HCT116 (cell line): ENCODE data around the gene FAM53B.

Experiments used
- ATF3 ChIP-seq: IDR thresholded peaks from 2 replicates; pipeline ENCODE4 v1.6.1; 2012
- CTCF ChIP-seq, 3 experiments: fragments of 200-600 bp in 1 of 3; sonication (generic) in 1 of 3; IDR thresholded peaks in 2 of 3; conservative IDR thresholded peaks in 1 of 3; 2 replicates each; pipeline ENCODE4 v1.5.1; 2012 to 2017; ENCODE audit warnings: low read depth in 2 of 3, low read length in 2 of 3, antibody characterized with exemption in 1 of 3, borderline replicate concordance in 1 of 3, control low read depth in 1 of 3, mild to moderate bottlenecking in 1 of 3, mixed read lengths in 1 of 3, mixed run types in 1 of 3, moderate library complexity in 1 of 3; ENCODE audit not compliant: insufficient read depth in 1 of 3
- EZH2 ChIP-seq: fragments of 200-600 bp; sonication (generic); IDR thresholded peaks from 2 replicates; pipeline ENCODE4 v1.6.1; 2017; ENCODE audit warnings: antibody characterized with exemption, mixed run types
- REST ChIP-seq: IDR thresholded peaks from 2 replicates; pipeline ENCODE4 v1.6.1; 2012; ENCODE audit warnings: low read depth
- SIN3A ChIP-seq: IDR thresholded peaks from 2 replicates; pipeline ENCODE4 v1.6.1; 2012; ENCODE audit warnings: low read depth
- ZNF274 ChIP-seq: fragments of 200-500 bp; sonication (Bioruptor generic); IDR thresholded peaks from 2 replicates; pipeline ENCODE4 v1.6.1; 2014; ENCODE audit warnings: mild to moderate bottlenecking, low read depth, low read length, inconsistent platforms

GRCh38 chr10:124728830-124729661 lies 15.1 kb downstream of the FAM53B start:
- TF ChIP-seq ZNF274: no peak
- TF ChIP-seq CTCF (IDR thresholded peaks at IDR 0.05 in 2 of 3, conservative IDR thresholded peaks at IDR 0.05 in 1 of 3; ENCODE audit: borderline replicate concordance in 1 of 3, insufficient read depth in 1 of 3, low read depth in 2 of 3, low read length in 2 of 3): no peak
- no peak for TF ChIP-seq ATF3
- TF ChIP-seq REST: no peak
- TF ChIP-seq EZH2: no peak
- no peak for TF ChIP-seq SIN3A
